Activated T-helper 17 cell treated with anti-CD3 and anti-CD28 coated beads, Interleukin-2, amount 50 U/mL, for 72 hours (primary cell): Measurements from ENCODE around the gene OR52B6. TPM values are rescaled to one million over a fixed set of nuclear protein-coding genes. Genes with fewer than 3 reads are reported as not detected.

ENCODE experiments used
- ATAC-seq: fragments of 150-1000 bp; cut with Tn5 transposase; replicated peaks from 2 replicates; pipeline ENCODE4 v1.10.0; 2021; ENCODE audit warnings: mild to moderate bottlenecking, moderate library complexity
- H3K27ac Mint-ChIP-seq: one replicate; pipeline ENCODE4 v1.8.0; 2022; ENCODE audit warnings: mixed read lengths
- H3K27me3 Mint-ChIP-seq: one replicate; pipeline ENCODE4 v1.8.0; 2022; ENCODE audit warnings: mixed read lengths
- H3K36me3 Mint-ChIP-seq: one replicate; pipeline ENCODE4 v1.8.0; 2022; ENCODE audit warnings: low read depth, mild to moderate bottlenecking, mixed read lengths
- H3K4me1 Mint-ChIP-seq: one replicate; pipeline ENCODE4 v1.8.0; 2022; ENCODE audit warnings: mixed read lengths
- H3K4me3 Mint-ChIP-seq: one replicate; pipeline ENCODE4 v1.8.0; 2022; ENCODE audit warnings: mild to moderate bottlenecking, mixed read lengths
- H3K9me3 Mint-ChIP-seq: one replicate; pipeline ENCODE4 v1.8.0; 2022; ENCODE audit warnings: mixed read lengths
- total RNA-seq, 2 donors: library from RNA; stranded (reverse); gene quantifications; one replicate each; pipeline ENCODE4 v1.2.3, GENCODE V29; 2022

The OR52B6 gene
- total RNA-seq, 2 donors from 2014 or later = not detected

DNA sequence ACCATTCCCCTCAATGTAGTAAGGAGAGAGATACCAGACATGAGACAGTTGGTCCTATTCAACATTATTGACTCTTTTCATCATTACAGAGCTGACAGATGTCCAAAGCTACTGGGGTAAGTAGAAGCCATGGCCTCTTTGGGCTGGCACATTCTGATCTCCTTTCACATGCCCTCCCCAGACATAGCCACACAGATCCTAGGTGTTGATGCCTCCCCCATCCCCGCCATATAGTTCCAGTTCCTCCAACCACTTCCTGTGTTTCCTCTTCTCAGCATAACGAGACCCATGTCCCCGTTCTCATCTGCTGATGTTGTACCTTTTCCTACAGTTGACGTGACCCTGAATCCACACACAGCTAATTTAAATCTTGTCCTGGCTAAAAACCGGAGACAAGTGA lies 29.8 kb downstream of the OR52B6 start:
- Mint-ChIP-seq H3K4me1 (no peaks in the 10 kb centered on the region), H3K4me3 (no peak overlapping the region), H3K27me3 (no peaks in the 10 kb centered on the region), H3K27ac (no peak overlapping the region), H3K9me3 (no peaks in the 10 kb centered on the region), H3K36me3 (no peaks in the 10 kb centered on the region)
- ATAC-seq = no peak

- no peak for ATAC-seq
- Mint-ChIP-seq H3K9me3 (no peaks in the 10 kb centered on the region), H3K36me3 (no peaks in the 10 kb centered on the region), H3K27ac (no peak overlapping the region), H3K27me3 (no peaks in the 10 kb centered on the region), H3K4me1 (no peaks in the 10 kb centered on the region), H3K4me3 (no peak overlapping the region)
These were observed 30.9 kb downstream of the OR52B6 start for GRCh38 chr11:5611627-5612026.

GRCh38 chr11:5618807-5619206 lies 38.1 kb downstream of the OR52B6 start:
- ATAC-seq = no peak
- H3K4me3 Mint-ChIP-seq = no peak overlapping the region
- H3K9me3 Mint-ChIP-seq = no peaks in the 10 kb centered on the region
- no peaks in the 10 kb centered on the region for H3K36me3 Mint-ChIP-seq
- no peak overlapping the region for H3K27ac Mint-ChIP-seq
- no peaks in the 10 kb centered on the region for H3K4me1 Mint-ChIP-seq
- H3K27me3 Mint-ChIP-seq = no peaks in the 10 kb centered on the region

- no peaks in the 10 kb centered on the region for H3K36me3 Mint-ChIP-seq
- no peak overlapping the region for H3K4me3 Mint-ChIP-seq
- H3K4me1 Mint-ChIP-seq = peaks cover 6% of the 10 kb centered on the region
- H3K27me3 Mint-ChIP-seq = no peaks in the 10 kb centered on the region
- ATAC-seq = no peak
- H3K9me3 Mint-ChIP-seq = no peaks in the 10 kb centered on the region
- no peak overlapping the region for H3K27ac Mint-ChIP-seq
These were observed 40.2 kb downstream of the OR52B6 start for GRCh38 chr11:5620651-5621521.

GRCh38 chr11:5621580-5621979 lies 40.9 kb downstream of the OR52B6 start:
- H3K27ac Mint-ChIP-seq = no peak overlapping the region
- no peaks in the 10 kb centered on the region for H3K36me3 Mint-ChIP-seq
- H3K27me3 Mint-ChIP-seq = no peaks in the 10 kb centered on the region
- no peaks in the 10 kb centered on the region for H3K9me3 Mint-ChIP-seq
- no peak overlapping the region for H3K4me3 Mint-ChIP-seq
- no peak for ATAC-seq
- peaks cover 11% of the 10 kb centered on the region for H3K4me1 Mint-ChIP-seq

- no peak overlapping the region for H3K4me3 Mint-ChIP-seq
- H3K36me3 Mint-ChIP-seq = no peaks in the 10 kb centered on the region
- H3K4me1 Mint-ChIP-seq = peaks cover 17% of the 10 kb centered on the region
- H3K27ac Mint-ChIP-seq = no peak overlapping the region
- no peaks in the 10 kb centered on the region for H3K9me3 Mint-ChIP-seq
- no peaks in the 10 kb centered on the region for H3K27me3 Mint-ChIP-seq
- ATAC-seq = no peak
These were observed 42.1 kb downstream of the OR52B6 start for GRCh38 chr11:5622802-5623201.

- Mint-ChIP-seq H3K9me3 (no peaks in the 10 kb centered on the region), H3K4me3 (peak within 1 kb of the TSS; percentile 90), H3K4me1 (peaks cover 21% of the 10 kb centered on the region), H3K27ac (peak within 1 kb of the TSS; percentile 88), H3K27me3 (no peaks in the 10 kb centered on the region), H3K36me3 (no peaks in the 10 kb centered on the region)
- ATAC-seq = peak; percentile 99
These were observed 44.0 kb downstream of the OR52B6 start, which contains the start of gene TRIM34 for GRCh38 chr11:5624489-5625279. TRIM34 (plus strand) TSS chr11:5625001; CDS start chr11:5632332, 7,331 bp downstream.

GRCh38 chr11:5625281-5625680 lies 44.6 kb downstream of the OR52B6 start:
- ATAC-seq = no peak
- Mint-ChIP-seq H3K27me3 (no peaks in the 10 kb centered on the region), H3K4me3 (peak overlapping the region; percentile 90), H3K4me1 (peaks cover 21% of the 10 kb centered on the region), H3K36me3 (no peaks in the 10 kb centered on the region), H3K9me3 (no peaks in the 10 kb centered on the region), H3K27ac (peak overlapping the region; percentile 88)

GRCh38 chr11:5626196-5626595 lies 45.5 kb downstream of the OR52B6 start:
- peak overlapping the region; percentile 88 for H3K27ac Mint-ChIP-seq
- peak overlapping the region; percentile 90 for H3K4me3 Mint-ChIP-seq
- H3K9me3 Mint-ChIP-seq = no peaks in the 10 kb centered on the region
- no peaks in the 10 kb centered on the region for H3K27me3 Mint-ChIP-seq
- no peak for ATAC-seq
- H3K36me3 Mint-ChIP-seq = no peaks in the 10 kb centered on the region
- peaks cover 22% of the 10 kb centered on the region for H3K4me1 Mint-ChIP-seq

DNA sequence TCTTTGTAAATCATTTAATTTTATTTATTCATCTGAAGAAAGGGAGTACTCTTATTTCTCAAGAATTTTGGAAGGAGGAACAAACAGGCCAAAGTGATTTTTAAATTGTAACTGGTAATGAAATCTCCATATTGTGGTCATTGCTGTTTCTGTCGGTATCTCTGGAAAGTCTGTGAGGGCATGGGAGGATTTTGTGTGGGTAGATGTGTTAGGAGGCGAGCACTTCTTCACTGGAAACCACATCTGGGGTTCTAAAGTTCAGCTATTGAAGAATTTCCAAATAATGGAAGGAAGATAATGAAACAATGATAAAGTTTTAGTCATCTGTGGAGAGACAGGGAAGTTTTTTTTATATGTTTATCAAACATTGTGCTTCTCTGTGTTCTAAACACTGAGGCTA lies 50.7 kb downstream of the OR52B6 start:
- Mint-ChIP-seq H3K36me3 (peaks cover 41% of the 10 kb centered on the region), H3K4me3 (no peak overlapping the region), H3K27ac (peak overlapping the region; percentile 14), H3K9me3 (no peaks in the 10 kb centered on the region), H3K27me3 (no peaks in the 10 kb centered on the region), H3K4me1 (peaks cover 16% of the 10 kb centered on the region)
- no peak for ATAC-seq

Other genes starting within 250 kb of the OR52B6 start
- gene OR51B5, start 237.4 kb upstream of the OR52B6 start, total RNA-seq = under 1 TPM in 1 of 2 donors, not detected in 1; 0.50 TPM
- gene OR51B6, start 229.4 kb upstream of the OR52B6 start, total RNA-seq = not detected
- not detected for gene OR51M1, start 197.1 kb upstream of the OR52B6 start, total RNA-seq
- gene OR51Q1, start 158.8 kb upstream of the OR52B6 start, total RNA-seq = not detected
- gene OR51I1, start 139.4 kb upstream of the OR52B6 start, total RNA-seq = not detected
- not detected for gene OR51I2, start 131.6 kb upstream of the OR52B6 start, total RNA-seq
- gene OR52D1, start 92.2 kb upstream of the OR52B6 start, total RNA-seq = not detected
- gene UBQLN3, start 70.9 kb upstream of the OR52B6 start, total RNA-seq = under 1 TPM in 1 of 2 donors, not detected in 1; 0.34 TPM
- gene UBQLNL, start 64.2 kb upstream of the OR52B6 start, total RNA-seq = under 1 TPM in 1 of 2 donors, not detected in 1; 0.50 TPM
- under 1 TPM in 1 of 2 donors, not detected in 1; 0.34 TPM for gene OR52H1, start 32.3 kb upstream of the OR52B6 start, total RNA-seq
- under 1 TPM; 0.19 TPM for gene TRIM6, start 15.8 kb downstream of the OR52B6 start, total RNA-seq
- 1 to 10 TPM; 6.7 to 7.1 TPM for gene TRIM34, start 44.1 kb downstream of the OR52B6 start, total RNA-seq
- 10 to 100 TPM; 11.4 to 18.8 TPM for gene TRIM5, start 104.2 kb downstream of the OR52B6 start, total RNA-seq
- 100 to 1,000 TPM in 1 of 2 donors, 10 to 100 TPM in 1; 91.0 to 159 TPM for gene TRIM22, start 108.9 kb downstream of the OR52B6 start, total RNA-seq
- under 1 TPM in 1 of 2 donors, not detected in 1; 0.29 TPM for gene OR56B1, start 155.6 kb downstream of the OR52B6 start, total RNA-seq
- gene OR52N4, start 173.4 kb downstream of the OR52B6 start, total RNA-seq = 1 to 10 TPM in 1 of 2 donors, under 1 TPM in 1; 0.26 to 1.8 TPM
- not detected for gene OR52N5, start 202.5 kb downstream of the OR52B6 start, total RNA-seq
- under 1 TPM in 1 of 2 donors, not detected in 1; 0.09 TPM for gene OR52N1, start 210.4 kb downstream of the OR52B6 start, total RNA-seq
- not detected for gene OR52N2, start 228.0 kb downstream of the OR52B6 start, total RNA-seq